Cardiac fibroblast (primary cell): Measurements from ENCODE around the gene FSTL4.

Experiments used
- DNase-seq, 2 donors: peaks; one replicate each; pipeline versions ENCODE4 v3.0.0 to v3.0.0-alpha.2; 2010; ENCODE audit warnings: low read depth in 2 of 2
- H3K4me3 ChIP-seq, 2 donors: replicated peaks in 1 of 2; 1 replicate in 1 of 2; 2 replicates in 1 of 2; pipeline ENCODE4 v1.5.1; 2011; ENCODE audit warnings: low read depth in 2 of 2, low read length in 2 of 2, mild to moderate bottlenecking in 2 of 2, moderate library complexity in 1 of 2
- CTCF ChIP-seq: IDR thresholded peaks from one replicate; pipeline ENCODE4 v1.5.1; 2011; ENCODE audit warnings: low read depth, mild to moderate bottlenecking, low read length, inconsistent platforms

Gene FSTL4

GRCh38 chr5:133389066-133389590 is 223.2 kb downstream of the FSTL4 start:
- no peak for TF ChIP-seq CTCF
- H3K4me3 ChIP-seq, result no peak overlapping the region
- DNase-seq, result no peak

- no peak for DNase-seq
- no peak for TF ChIP-seq CTCF
- H3K4me3 ChIP-seq, result no peak overlapping the region
Measured at GRCh38 chr5:133387621-133388020, 224.7 kb downstream of the FSTL4 start.

GRCh38 chr5:133387091-133387490 is 225.2 kb downstream of the FSTL4 start:
- no peak overlapping the region for H3K4me3 ChIP-seq
- DNase-seq, result no peak
- no peak for TF ChIP-seq CTCF

- DNase-seq, result no peak
- no peak overlapping the region for H3K4me3 ChIP-seq
- no peak for TF ChIP-seq CTCF
Measured at GRCh38 chr5:133386662-133387061, 225.7 kb downstream of the FSTL4 start.

- TF ChIP-seq CTCF, result no peak
- no peak overlapping the region for H3K4me3 ChIP-seq
- DNase-seq, result no peak
Measured at GRCh38 chr5:133385346-133385745, 227.0 kb downstream of the FSTL4 start.

GRCh38 chr5:133384903-133385302 is 227.4 kb downstream of the FSTL4 start:
- no peak for TF ChIP-seq CTCF
- H3K4me3 ChIP-seq, result no peak overlapping the region
- DNase-seq, result no peak
